SK-N-SH treated with all-trans-retinoic acid at 6 μM for 48 hours (cell line): ENCODE measurements around the gene SPATA3.

ENCODE experiments used
- ATAC-seq: fragments of 200-7000 bp; cut with Tn5 transposase; 3 replicates; pipeline ENCODE4 v1.9.1; 2020; ENCODE audit warnings: mild to moderate bottlenecking, moderate library complexity
- BACH2 ChIP-seq: fragments of 250-450 bp; sonication (Bioruptor Pico); IDR thresholded peaks from 2 replicates; pipeline ENCODE4 v1.9.0; 2021; ENCODE audit warnings: mild to moderate bottlenecking, borderline replicate concordance
- CREB5 ChIP-seq: fragments of 250-450 bp; sonication (Bioruptor Pico); IDR thresholded peaks from 2 replicates; pipeline ENCODE4 v1.5.1; 2020; ENCODE audit warnings: low read depth, mild to moderate bottlenecking, moderate library complexity
- CSDC2 ChIP-seq: fragments of 250-450 bp; sonication (Bioruptor Pico); IDR thresholded peaks from 2 replicates; pipeline ENCODE4 v1.5.0; 2020; ENCODE audit warnings: mild to moderate bottlenecking, moderate library complexity
- CSRNP3 ChIP-seq: fragments of 250-450 bp; sonication (Bioruptor Pico); IDR thresholded peaks from 2 replicates; pipeline ENCODE4 v1.5.1; 2021; ENCODE audit warnings: mild to moderate bottlenecking, moderate library complexity
- ESRRG ChIP-seq: fragments of 250-450 bp; sonication (Bioruptor Pico); IDR thresholded peaks from 2 replicates; pipeline ENCODE4 v1.6.1; 2021; ENCODE audit warnings: mild to moderate bottlenecking
- GLIS3 ChIP-seq: fragments of 250-450 bp; sonication (Bioruptor Pico); IDR thresholded peaks from 2 replicates; pipeline ENCODE4 v1.5.0; 2020; ENCODE audit warnings: mild to moderate bottlenecking, moderate library complexity
- ISL1 ChIP-seq: fragments of 250-450 bp; sonication (Bioruptor Pico); IDR thresholded peaks from 2 replicates; pipeline ENCODE4 v2.1.2; 2022; ENCODE audit warnings: mild to moderate bottlenecking, moderate library complexity
- OSR1 ChIP-seq: fragments of 250-450 bp; sonication (Bioruptor Pico); IDR thresholded peaks from 2 replicates; pipeline ENCODE4 v1.8.0; 2022; ENCODE audit warnings: moderate library complexity, mild to moderate bottlenecking, inconsistent platforms
- PATZ1 ChIP-seq: fragments of 250-450 bp; sonication (Bioruptor Pico); IDR thresholded peaks from 2 replicates; pipeline ENCODE4 v1.8.0; 2020; ENCODE audit warnings: mild to moderate bottlenecking, moderate library complexity, borderline replicate concordance
- POU6F1 ChIP-seq: fragments of 250-450 bp; sonication (Bioruptor Pico); IDR thresholded peaks from 2 replicates; pipeline ENCODE4 v1.8.0; 2021; ENCODE audit warnings: low read depth, mild to moderate bottlenecking, moderate library complexity, borderline replicate concordance
- RARB ChIP-seq: fragments of 250-450 bp; sonication (Bioruptor Pico); IDR thresholded peaks from 2 replicates; pipeline ENCODE4 v1.8.0; 2021; ENCODE audit warnings: mild to moderate bottlenecking, moderate library complexity
- TCF4 ChIP-seq: fragments of 250-450 bp; sonication (Bioruptor Pico); IDR thresholded peaks from 2 replicates; pipeline ENCODE4 v1.8.0; 2021; ENCODE audit warnings: mild to moderate bottlenecking, moderate library complexity, borderline replicate concordance
- TOX ChIP-seq: fragments of 250-450 bp; sonication (Bioruptor Pico); IDR thresholded peaks from 2 replicates; pipeline ENCODE4 v1.8.0; 2021; ENCODE audit warnings: mild to moderate bottlenecking, moderate library complexity, borderline replicate concordance
- ZC3H10 ChIP-seq: fragments of 250-450 bp; sonication (Bioruptor Pico); IDR thresholded peaks from 2 replicates; pipeline ENCODE4 v1.5.1; 2021; ENCODE audit warnings: mild to moderate bottlenecking, moderate library complexity
- ZFP3 ChIP-seq: fragments of 250-450 bp; sonication (Bioruptor Pico); IDR thresholded peaks from 2 replicates; pipeline ENCODE4 v1.5.0; 2020; ENCODE audit warnings: mild to moderate bottlenecking, moderate library complexity
- ZFP30 ChIP-seq: fragments of 450-650 bp; formaldehyde crosslinking; IDR thresholded peaks from 2 replicates; pipeline ENCODE4 v1.5.0; 2022; ENCODE audit warnings: mild to moderate bottlenecking, moderate library complexity
- ZNF565 ChIP-seq: fragments of 450-650 bp; formaldehyde crosslinking; conservative IDR thresholded peaks from 2 replicates; pipeline ENCODE4 v1.5.0; 2020; ENCODE audit warnings: low read depth, mild to moderate bottlenecking, moderate library complexity
- ZNF70 ChIP-seq: fragments of 450-650 bp; formaldehyde crosslinking; IDR thresholded peaks from 2 replicates; pipeline ENCODE4 v1.5.0; 2020; ENCODE audit warnings: mild to moderate bottlenecking, moderate library complexity
- ZNF8 ChIP-seq: fragments of 450-650 bp; formaldehyde crosslinking; IDR thresholded peaks from 2 replicates; pipeline ENCODE4 v1.5.0; 2020; ENCODE audit warnings: mild to moderate bottlenecking, moderate library complexity
- TF ChIP-seq, protein P1 (sequence below): fragments of 250-450 bp; sonication (Bioruptor Pico); IDR thresholded peaks from 2 replicates; pipeline ENCODE4 v1.5.0; 2020; ENCODE audit warnings: mild to moderate bottlenecking, moderate library complexity

Gene SPATA3

DNA sequence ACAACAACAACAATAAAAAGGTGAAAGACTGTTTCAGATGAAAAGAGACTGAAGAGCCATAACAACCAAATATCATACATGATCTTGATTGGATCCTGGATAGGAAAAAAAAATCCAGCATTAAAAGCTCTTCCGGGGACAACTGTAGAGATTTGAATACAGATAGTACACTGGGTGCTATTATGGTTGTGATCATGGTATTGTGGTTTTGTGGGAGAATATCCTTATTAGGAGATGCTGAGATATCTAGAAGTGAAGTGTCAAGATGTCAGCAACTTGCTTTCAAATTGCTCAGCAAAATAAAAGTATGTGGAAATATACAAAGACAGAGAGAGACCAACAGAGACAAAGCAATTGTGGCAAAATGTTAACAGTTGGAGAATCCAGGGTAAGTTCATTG is 15.5 kb upstream of the SPATA3 start (continued):
- TF ChIP-seq, protein P1, sequence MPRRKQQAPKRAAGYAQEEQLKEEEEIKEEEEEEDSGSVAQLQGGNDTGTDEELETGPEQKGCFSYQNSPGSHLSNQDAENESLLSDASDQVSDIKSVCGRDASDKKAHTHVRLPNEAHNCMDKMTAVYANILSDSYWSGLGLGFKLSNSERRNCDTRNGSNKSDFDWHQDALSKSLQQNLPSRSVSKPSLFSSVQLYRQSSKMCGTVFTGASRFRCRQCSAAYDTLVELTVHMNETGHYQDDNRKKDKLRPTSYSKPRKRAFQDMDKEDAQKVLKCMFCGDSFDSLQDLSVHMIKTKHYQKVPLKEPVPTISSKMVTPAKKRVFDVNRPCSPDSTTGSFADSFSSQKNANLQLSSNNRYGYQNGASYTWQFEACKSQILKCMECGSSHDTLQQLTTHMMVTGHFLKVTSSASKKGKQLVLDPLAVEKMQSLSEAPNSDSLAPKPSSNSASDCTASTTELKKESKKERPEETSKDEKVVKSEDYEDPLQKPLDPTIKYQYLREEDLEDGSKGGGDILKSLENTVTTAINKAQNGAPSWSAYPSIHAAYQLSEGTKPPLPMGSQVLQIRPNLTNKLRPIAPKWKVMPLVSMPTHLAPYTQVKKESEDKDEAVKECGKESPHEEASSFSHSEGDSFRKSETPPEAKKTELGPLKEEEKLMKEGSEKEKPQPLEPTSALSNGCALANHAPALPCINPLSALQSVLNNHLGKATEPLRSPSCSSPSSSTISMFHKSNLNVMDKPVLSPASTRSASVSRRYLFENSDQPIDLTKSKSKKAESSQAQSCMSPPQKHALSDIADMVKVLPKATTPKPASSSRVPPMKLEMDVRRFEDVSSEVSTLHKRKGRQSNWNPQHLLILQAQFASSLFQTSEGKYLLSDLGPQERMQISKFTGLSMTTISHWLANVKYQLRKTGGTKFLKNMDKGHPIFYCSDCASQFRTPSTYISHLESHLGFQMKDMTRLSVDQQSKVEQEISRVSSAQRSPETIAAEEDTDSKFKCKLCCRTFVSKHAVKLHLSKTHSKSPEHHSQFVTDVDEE (CRISPR knock-in tag) = no peak
- TF ChIP-seq ZFP3 (CRISPR knock-in tag) = no peak

DNA sequence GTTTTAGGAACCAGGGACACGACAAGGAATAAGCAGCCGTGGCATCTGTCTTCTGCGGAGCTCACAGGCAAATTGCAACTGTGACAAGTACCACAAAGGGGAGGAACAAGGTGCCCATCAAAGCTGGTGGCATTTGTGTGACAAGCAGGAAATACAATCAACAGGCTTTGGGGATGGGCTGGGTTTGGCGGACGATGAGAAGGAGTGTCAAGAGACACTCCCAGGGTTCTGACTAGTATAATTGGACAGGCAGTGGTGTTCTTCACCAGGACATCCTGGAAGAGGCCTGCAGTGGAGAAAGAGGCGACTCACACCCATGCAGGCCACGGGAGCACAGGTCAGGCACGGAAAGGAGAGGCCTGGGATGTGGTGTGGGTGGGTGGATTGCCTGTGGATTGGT is 14.2 kb upstream of the SPATA3 start:
- TF ChIP-seq ZFP3 (CRISPR knock-in tag) (no peak), CSDC2 (CRISPR knock-in tag) (no peak), RARB (no peak), GLIS3 (CRISPR knock-in tag) (no peak), TOX (CRISPR knock-in tag) (no peak), ESRRG (CRISPR knock-in tag) (no peak), PATZ1 (no peak), TCF4 (CRISPR knock-in tag) (no peak), BACH2 (CRISPR knock-in tag) (no peak), OSR1 (CRISPR knock-in tag) (no peak), ZNF70 (CRISPR knock-in tag) (no peak), ISL1 (CRISPR knock-in tag) (no peak)
- TF ChIP-seq, protein P1 (CRISPR knock-in tag) = no peak
- no peak for ATAC-seq

DNA sequence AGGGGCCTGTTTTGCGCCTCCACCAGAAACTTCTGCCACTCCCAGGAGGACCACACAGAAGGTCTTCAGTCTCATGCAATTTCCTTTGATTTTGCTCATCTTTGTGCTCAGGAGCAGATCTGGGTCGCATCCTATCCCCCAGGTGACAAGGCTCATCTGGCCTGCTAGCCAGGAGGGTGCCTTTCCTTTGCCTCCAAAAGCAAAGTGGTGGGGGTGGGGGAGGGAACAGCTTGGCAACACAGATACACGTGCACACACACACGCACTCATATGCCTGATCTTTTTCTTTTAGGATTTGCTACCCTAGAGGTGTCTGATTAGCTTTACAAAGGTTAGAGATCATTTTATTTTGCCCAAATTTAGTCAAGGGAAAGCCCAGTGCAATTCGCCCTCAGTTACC is 13.8 kb upstream of the SPATA3 start:
- no peak for ATAC-seq
- TF ChIP-seq CREB5 (CRISPR knock-in tag) (no peak), CSRNP3 (no peak), BACH2 (CRISPR knock-in tag) (no peak), ZNF565 (CRISPR knock-in tag) (no peak), ZFP3 (CRISPR knock-in tag) (no peak), OSR1 (CRISPR knock-in tag) (no peak), ZFP30 (no peak), PATZ1 (no peak), ISL1 (CRISPR knock-in tag) (no peak), ZC3H10 (no peak), GLIS3 (CRISPR knock-in tag) (no peak), POU6F1 (CRISPR knock-in tag) (no peak), TCF4 (CRISPR knock-in tag) (no peak), ZNF8 (CRISPR knock-in tag) (no peak), ESRRG (CRISPR knock-in tag) (no peak)
- TF ChIP-seq, protein P1 (CRISPR knock-in tag) = no peak
